Vagina (tissue), 2 donors: ENCODE results near the gene ALLC.

Source experiments
- POLR2A ChIP-seq, 2 donors: fragments of 450-650 bp; IDR thresholded peaks; one replicate each; pipeline ENCODE4 v1.6.1; 2017; ENCODE audit warnings: antibody characterized with exemption in 2 of 2, mild to moderate bottlenecking in 2 of 2, moderate library complexity in 2 of 2
- POLR2AphosphoS5 ChIP-seq, 2 donors: sonication (generic); formaldehyde crosslinking; IDR thresholded peaks; one replicate each; pipeline ENCODE4 v1.9.0; 2017; ENCODE audit warnings: antibody characterized with exemption in 2 of 2, mild to moderate bottlenecking in 2 of 2, low read depth in 1 of 2; ENCODE audit not compliant: insufficient read depth in 1 of 2
- TF ChIP-seq, protein P1 (sequence below), 3 experiments: fragments of 450-650 bp in 2 of 3; fragments of 200-600 bp in 1 of 3; sonication (generic) in 1 of 3; IDR thresholded peaks; one replicate each; pipeline ENCODE4 v1.5.1; 2017 to 2019; ENCODE audit warnings: antibody characterized with exemption in 3 of 3, mild to moderate bottlenecking in 2 of 3, moderate library complexity in 2 of 3

DNA sequence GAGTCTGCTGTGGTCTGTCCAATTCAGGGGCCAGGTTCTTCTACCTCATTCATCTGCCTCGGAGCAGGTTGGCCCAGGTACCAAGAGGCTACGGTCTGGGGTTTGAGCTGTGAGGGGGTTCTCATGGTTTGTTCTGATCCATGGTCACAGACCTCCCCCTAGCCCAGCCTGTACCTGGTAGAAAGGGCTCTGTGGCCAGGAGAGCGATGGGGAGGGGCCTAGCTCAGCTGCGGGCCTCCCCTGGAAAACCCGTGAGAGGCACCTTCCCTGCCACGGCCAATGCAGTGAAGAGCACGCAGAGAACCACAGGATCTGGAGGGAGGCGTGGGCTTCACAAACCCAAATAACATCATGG lies 19.6 kb upstream of the ALLC start:
- TF ChIP-seq, protein P1, sequence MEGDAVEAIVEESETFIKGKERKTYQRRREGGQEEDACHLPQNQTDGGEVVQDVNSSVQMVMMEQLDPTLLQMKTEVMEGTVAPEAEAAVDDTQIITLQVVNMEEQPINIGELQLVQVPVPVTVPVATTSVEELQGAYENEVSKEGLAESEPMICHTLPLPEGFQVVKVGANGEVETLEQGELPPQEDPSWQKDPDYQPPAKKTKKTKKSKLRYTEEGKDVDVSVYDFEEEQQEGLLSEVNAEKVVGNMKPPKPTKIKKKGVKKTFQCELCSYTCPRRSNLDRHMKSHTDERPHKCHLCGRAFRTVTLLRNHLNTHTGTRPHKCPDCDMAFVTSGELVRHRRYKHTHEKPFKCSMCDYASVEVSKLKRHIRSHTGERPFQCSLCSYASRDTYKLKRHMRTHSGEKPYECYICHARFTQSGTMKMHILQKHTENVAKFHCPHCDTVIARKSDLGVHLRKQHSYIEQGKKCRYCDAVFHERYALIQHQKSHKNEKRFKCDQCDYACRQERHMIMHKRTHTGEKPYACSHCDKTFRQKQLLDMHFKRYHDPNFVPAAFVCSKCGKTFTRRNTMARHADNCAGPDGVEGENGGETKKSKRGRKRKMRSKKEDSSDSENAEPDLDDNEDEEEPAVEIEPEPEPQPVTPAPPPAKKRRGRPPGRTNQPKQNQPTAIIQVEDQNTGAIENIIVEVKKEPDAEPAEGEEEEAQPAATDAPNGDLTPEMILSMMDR (IDR thresholded peaks at IDR 0.05), result no peak
- no peak for TF ChIP-seq POLR2A (IDR thresholded peaks at IDR 0.05)
- TF ChIP-seq POLR2AphosphoS5 (IDR thresholded peaks at IDR 0.05; ENCODE audit: insufficient read depth in 1 of 2, low read depth in 1 of 2), result no peak
